OCI-LY7 (cell line): ENCODE measurements around the gene VCP.

Source experiments
- CTCF ChIP-seq: fragments of 200-600 bp; sonication (generic); conservative IDR thresholded peaks from 2 replicates; pipeline ENCODE4 v1.5.1; 2014; ENCODE audit warnings: mild to moderate bottlenecking, antibody characterized with exemption, low read length, moderate library complexity, mixed read lengths
- EZH2phosphoT487 ChIP-seq: fragments of 200-600 bp; sonication (generic); IDR thresholded peaks from 2 replicates; pipeline ENCODE4 v1.6.1; 2018; ENCODE audit warnings: low read depth, borderline replicate concordance, mild to moderate bottlenecking, mixed run types, antibody characterized with exemption, low read length, moderate library complexity, mixed read lengths

GRCh38 chr9:35078066-35078465, 5.6 kb upstream of the VCP start:
- TF ChIP-seq CTCF: no peak
- TF ChIP-seq EZH2phosphoT487: no peak
